Osteocyte (in vitro differentiated cells): Measurements from ENCODE around the gene KATNB1. TPM values are rescaled to one million over a fixed set of nuclear protein-coding genes. Genes with fewer than 3 reads are reported as not detected.
"Not testable (repeated sequence)": the region's sequence is repeated elsewhere in the genome, so short reads cannot be mapped to it uniquely, and the experiment has no call there.

Source experiments
- DNase-seq: peaks from one replicate; pipeline ENCODE4 v3.0.0; 2021; ENCODE audit warnings: mixed read lengths; ENCODE audit not compliant: unreplicated experiment; ENCODE audit errors: extremely low spot score
- H3K27ac Mint-ChIP-seq: one replicate; pipeline ENCODE4 v1.8.0; 2021; ENCODE audit warnings: mild to moderate bottlenecking, mixed read lengths; ENCODE audit not compliant: unreplicated experiment
- H3K27me3 Mint-ChIP-seq: one replicate; pipeline ENCODE4 v1.8.0; 2021; ENCODE audit warnings: mixed read lengths; ENCODE audit not compliant: unreplicated experiment
- H3K36me3 Mint-ChIP-seq: one replicate; pipeline ENCODE4 v1.8.0; 2021; ENCODE audit warnings: mixed read lengths; ENCODE audit not compliant: unreplicated experiment
- H3K4me1 Mint-ChIP-seq: one replicate; pipeline ENCODE4 v1.8.0; 2021; ENCODE audit warnings: mixed read lengths; ENCODE audit not compliant: unreplicated experiment
- H3K4me3 Mint-ChIP-seq: one replicate; pipeline ENCODE4 v1.8.0; 2021; ENCODE audit warnings: mild to moderate bottlenecking, moderate library complexity, mixed read lengths; ENCODE audit not compliant: unreplicated experiment
- H3K9me3 Mint-ChIP-seq: one replicate; pipeline ENCODE4 v1.8.0; 2021; ENCODE audit warnings: mixed read lengths; ENCODE audit not compliant: unreplicated experiment
- CTCF ChIP-seq: fragments of 200-600 bp; sonication (generic); IDR thresholded peaks from 2 replicates; pipeline ENCODE4 v1.5.0; 2021; ENCODE audit warnings: antibody characterized with exemption, mild to moderate bottlenecking, moderate library complexity
- total RNA-seq: library from RNA; stranded (reverse); gene quantifications from 2 replicates; pipeline ENCODE4 v1.2.1, GENCODE V29; 2021

KATNB1 gene
- total RNA-seq, 1 donor from 2014 or later, result 15.9 TPM

DNA sequence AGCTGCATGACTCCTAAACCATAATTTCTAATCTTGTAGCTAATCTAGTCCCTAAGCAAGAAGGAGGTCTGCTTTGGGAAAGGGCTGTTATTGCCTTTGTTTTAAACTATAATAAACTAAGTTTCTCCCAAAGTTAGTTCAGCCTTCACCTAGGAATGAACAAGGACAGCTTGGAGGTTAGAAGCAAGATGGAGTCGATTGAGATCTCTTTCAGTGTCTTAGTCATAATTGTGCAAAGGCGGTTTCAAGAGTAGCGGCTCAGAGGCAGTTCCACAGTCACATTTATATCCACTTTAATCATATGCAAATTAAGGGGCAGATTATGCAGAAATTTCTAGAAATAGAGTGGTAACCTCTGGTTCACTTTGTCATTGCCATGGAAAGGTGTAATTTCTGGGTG is 23.6 kb upstream of the KATNB1 start:
- TF ChIP-seq CTCF, result no peak
- Mint-ChIP-seq H3K4me3 (no peak overlapping the region), H3K27ac (no peak overlapping the region), H3K9me3 (no peaks in the 10 kb centered on the region), H3K36me3 (no peaks in the 10 kb centered on the region), H3K4me1 (no peaks in the 10 kb centered on the region), H3K27me3 (peaks cover 85% of the 10 kb centered on the region)
- DNase-seq, result no peak

DNA sequence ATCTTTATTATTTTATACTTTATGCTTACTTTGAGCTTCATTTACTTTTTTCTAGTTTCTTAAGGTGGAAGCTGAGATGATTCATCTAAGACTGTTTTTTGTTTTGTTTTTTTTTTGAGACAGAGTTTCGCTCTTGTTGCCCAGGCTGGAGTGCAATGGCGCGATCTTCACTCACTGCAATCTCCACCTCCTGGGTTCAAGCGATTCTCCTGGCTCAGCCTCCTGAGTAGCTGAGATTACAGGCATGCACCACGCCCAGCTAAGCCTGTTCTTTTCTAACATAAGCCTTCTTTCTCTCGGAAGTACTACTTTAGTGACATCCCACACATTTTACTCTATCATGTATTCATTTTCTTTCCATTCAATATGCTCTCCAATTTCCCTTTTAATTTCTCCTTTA is 23.0 kb upstream of the KATNB1 start:
- not testable (repeated sequence) for DNase-seq, H3K4me3 Mint-ChIP-seq, H3K27ac Mint-ChIP-seq, H3K4me1 Mint-ChIP-seq, H3K9me3 Mint-ChIP-seq, H3K36me3 Mint-ChIP-seq
- H3K27me3 Mint-ChIP-seq, result peaks cover 80% of the 10 kb centered on the region

- no peak for TF ChIP-seq CTCF
- Mint-ChIP-seq H3K27ac (no peak overlapping the region), H3K4me3 (no peak overlapping the region), H3K27me3 (peaks cover 73% of the 10 kb centered on the region), H3K9me3 (no peaks in the 10 kb centered on the region), H3K4me1 (no peaks in the 10 kb centered on the region), H3K36me3 (no peaks in the 10 kb centered on the region)
- no peak for DNase-seq
Observed at GRCh38 chr16:57713596-57713995, 22.0 kb upstream of the KATNB1 start.

DNA sequence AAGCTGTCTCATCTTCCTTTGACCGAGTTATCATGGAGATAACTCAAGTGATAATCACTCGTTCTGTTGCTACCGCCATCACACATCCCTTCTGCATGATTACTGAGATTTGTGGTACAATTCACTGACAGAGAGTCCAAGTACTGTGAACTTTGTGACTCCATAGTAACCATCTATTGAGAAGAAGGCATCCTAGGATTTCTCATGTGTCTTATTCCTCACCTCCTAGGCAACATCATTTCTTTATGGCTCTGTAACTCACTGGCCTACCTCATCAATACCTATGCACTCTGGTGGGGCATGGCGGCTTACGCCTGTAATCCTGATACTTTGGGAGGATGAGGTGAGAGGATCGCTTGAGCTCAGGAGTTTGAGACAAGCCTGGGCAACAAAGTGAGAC is 21.5 kb upstream of the KATNB1 start:
- H3K4me3 Mint-ChIP-seq, result no peak overlapping the region
- peaks cover 72% of the 10 kb centered on the region for H3K27me3 Mint-ChIP-seq
- no peaks in the 10 kb centered on the region for H3K9me3 Mint-ChIP-seq
- no peak for DNase-seq
- no peak for TF ChIP-seq CTCF
- no peak overlapping the region for H3K27ac Mint-ChIP-seq
- H3K4me1 Mint-ChIP-seq, result no peaks in the 10 kb centered on the region
- H3K36me3 Mint-ChIP-seq, result no peaks in the 10 kb centered on the region

GRCh38 chr16:57720142-57720575 is 15.4 kb upstream of the KATNB1 start:
- no peak for DNase-seq
- Mint-ChIP-seq H3K27ac (no peak overlapping the region), H3K4me1 (no peaks in the 10 kb centered on the region), H3K36me3 (no peaks in the 10 kb centered on the region), H3K27me3 (peaks cover 13% of the 10 kb centered on the region), H3K4me3 (no peak overlapping the region), H3K9me3 (no peaks in the 10 kb centered on the region)
- peak; percentile 55 for TF ChIP-seq CTCF
